K562 (cell line): ENCODE results near the gene TRIM27. TPM values are rescaled to one million over a fixed set of nuclear protein-coding genes. Genes with fewer than 3 reads are reported as not detected.

Experiments
- BCLAF1 ChIP-seq, 2 experiments: fragments of 450-650 bp in 1 of 2; IDR thresholded peaks; 2 replicates each; pipeline ENCODE4 v1.6.1; 2011 to 2017; ENCODE audit warnings: low read depth in 2 of 2, antibody characterized with exemption in 1 of 2, borderline replicate concordance in 1 of 2, low read length in 1 of 2, mild to moderate bottlenecking in 1 of 2, mixed read lengths in 1 of 2; ENCODE audit not compliant: control insufficient read depth in 1 of 2
- CC2D1A ChIP-seq: fragments of 450-650 bp; IDR thresholded peaks from 2 replicates; pipeline ENCODE4 v1.6.1; 2017; ENCODE audit warnings: mild to moderate bottlenecking
- EWSR1 ChIP-seq: fragments of 450-650 bp; IDR thresholded peaks from 2 replicates; pipeline ENCODE4 v1.6.1; 2018; ENCODE audit warnings: borderline replicate concordance, mild to moderate bottlenecking, low read depth, moderate library complexity; ENCODE audit not compliant: partially characterized antibody
- FOS ChIP-seq: IDR thresholded peaks from 3 replicates; pipeline ENCODE4 v1.6.1; 2011; ENCODE audit not compliant: insufficient read length; ENCODE audit errors: extremely low read depth
- GABPB2 ChIP-seq: fragments of 250-450 bp; sonication (Bioruptor Pico); conservative IDR thresholded peaks from 2 replicates; pipeline ENCODE4 v1.5.1; 2021; ENCODE audit warnings: mild to moderate bottlenecking
- KAT7 ChIP-seq: sonication (generic); formaldehyde crosslinking; IDR thresholded peaks from 2 replicates; pipeline ENCODE4 v1.8.0; 2022; ENCODE audit warnings: missing genetic modification reagents, mild to moderate bottlenecking, borderline replicate concordance
- MBD1 ChIP-seq: fragments of 250-450 bp; sonication (Bioruptor Pico); IDR thresholded peaks from 2 replicates; pipeline ENCODE4 v1.8.0; 2022; ENCODE audit warnings: inconsistent platforms
- POU5F1 ChIP-seq: fragments of 150-350 bp; IDR thresholded peaks from 2 replicates; pipeline ENCODE4 v1.6.1; 2014; ENCODE audit warnings: borderline replicate concordance, low read length, low read depth, mild to moderate bottlenecking; ENCODE audit not compliant: partially characterized antibody
- TBP ChIP-seq: optimal IDR thresholded peaks from 2 replicates; pipeline ENCODE3; 2011; ENCODE audit warnings: low read depth, low read length, improper control_type of control experiment
- ZBTB40 ChIP-seq, 2 experiments: fragments of 450-650 bp in 1 of 2; sonication (generic) in 1 of 2; formaldehyde crosslinking in 1 of 2; IDR thresholded peaks; 2 replicates each; pipeline versions ENCODE4 v1.7.1 to v1.9.0; 2016 to 2022; ENCODE audit warnings: inconsistent platforms in 1 of 2, mild to moderate bottlenecking in 1 of 2, missing genetic modification reagents in 1 of 2
- ZNF408 ChIP-seq: fragments of 250-450 bp; sonication (Bioruptor Pico); IDR thresholded peaks from 2 replicates; pipeline ENCODE4 v1.4.0; 2020; ENCODE audit warnings: low read depth, mild to moderate bottlenecking, moderate library complexity
- ZNF75A ChIP-seq: fragments of 450-650 bp; formaldehyde crosslinking; IDR thresholded peaks from 2 replicates; pipeline ENCODE4 v1.4.0; 2020; ENCODE audit warnings: mild to moderate bottlenecking
- polyA plus RNA-seq, 8 experiments: library from polyadenylated mRNA; depleted of rRNA in 4 of 8; stranded (reverse) in 5 of 8; unstranded in 3 of 8; fragments of >200 nt; fragmentation: Nextera tagmentation in 2 of 8; fragmentation: Illumina TruSeq in 1 of 8; extraction: Ambion mirVana in 2 of 8; extraction: Trizol in 1 of 8; gene quantifications; 2 replicates each; pipeline versions ENCODE4 v1.2.1 to v1.2.3, GENCODE V29; 2011 to 2014; ENCODE audit warnings: inconsistent platforms in 1 of 8, missing spikeins in 1 of 8
- total RNA-seq, 7 experiments: library from RNA; depleted of rRNA in 6 of 7; stranded (reverse); fragments of >200 nt in 6 of 7; fragmentation: Illumina TruSeq in 2 of 7; extraction: Trizol in 2 of 7; gene quantifications; 2 replicates each; pipeline versions ENCODE4 v1.2.1 to v1.2.3, GENCODE V29; 2011 to 2021; ENCODE audit warnings: low replicate concordance in 1 of 7

Gene TRIM27
- total and polyA plus RNA-seq, 9 of the 15 experiments (the other 6 are each of a cell fraction or from before 2014, with no cell fraction given) = 37.7 to 235 (median 122) TPM

GRCh38 chr6:28865401-28866204 is 58.2 kb downstream of the TRIM27 start (continued):
- TF ChIP-seq ZBTB40 (IDR thresholded peaks at IDR 0.05) = no peak
- no peak for TF ChIP-seq ZBTB40 (CRISPR knock-in tag; IDR thresholded peaks at IDR 0.05)
- TF ChIP-seq EWSR1 = no peak
- TF ChIP-seq GABPB2 (CRISPR knock-in tag) = 0 out of 2 replicates have a peak, but pooled peaks have one; percentile 23
- TF ChIP-seq ZNF75A (CRISPR knock-in tag) = no peak
- peak; percentile 49 for TF ChIP-seq FOS
- no peak for TF ChIP-seq ZNF408 (CRISPR knock-in tag)
- no peak for TF ChIP-seq BCLAF1 (IDR thresholded peaks at IDR 0.05; ENCODE audit: borderline replicate concordance in 1 of 2, control insufficient read depth in 1 of 2, low read depth in 2 of 2, low read length in 1 of 2)
- TF ChIP-seq KAT7 (CRISPR knock-in tag) = 0 out of 2 replicates have a peak, but pooled peaks have one; percentile 30
- TF ChIP-seq CC2D1A = peak; percentile 93
- peak; percentile 85; the same call in 1 of the 2 replicates for TF ChIP-seq MBD1 (CRISPR knock-in tag)
- TF ChIP-seq POU5F1 = no peak
- peak; percentile 52 for TF ChIP-seq TBP
